Activated T-cell treated with anti-CD3 and anti-CD28 coated beads, Interleukin-2, amount 50 U/mL, for 24 hours (primary cell): ENCODE data around the gene ST7L.
"Not testable (repeated sequence)": the region's sequence is repeated elsewhere in the genome, so short reads cannot be mapped to it uniquely, and the experiment has no call there.

Experiments
- DNase-seq: peaks from one replicate; pipeline ENCODE4 v3.0.0-alpha.2; 2020
- H3K27ac Mint-ChIP-seq: 2 replicates; pipeline ENCODE4 v1.8.0; 2020; ENCODE audit warnings: mild to moderate bottlenecking, mixed read lengths
- H3K27me3 Mint-ChIP-seq: 2 replicates; pipeline ENCODE4 v1.8.0; 2020; ENCODE audit warnings: mixed read lengths
- H3K36me3 Mint-ChIP-seq: 2 replicates; pipeline ENCODE4 v1.8.0; 2020; ENCODE audit warnings: low read depth, mixed read lengths
- H3K4me1 Mint-ChIP-seq: 2 replicates; pipeline ENCODE4 v1.8.0; 2020; ENCODE audit warnings: low read depth, mixed read lengths
- H3K4me3 Mint-ChIP-seq: 2 replicates; pipeline ENCODE4 v1.8.0; 2020; ENCODE audit warnings: mild to moderate bottlenecking, moderate library complexity, mixed read lengths
- H3K9me3 Mint-ChIP-seq: 2 replicates; pipeline ENCODE4 v1.8.0; 2020; ENCODE audit warnings: mixed read lengths

Gene ST7L

DNA sequence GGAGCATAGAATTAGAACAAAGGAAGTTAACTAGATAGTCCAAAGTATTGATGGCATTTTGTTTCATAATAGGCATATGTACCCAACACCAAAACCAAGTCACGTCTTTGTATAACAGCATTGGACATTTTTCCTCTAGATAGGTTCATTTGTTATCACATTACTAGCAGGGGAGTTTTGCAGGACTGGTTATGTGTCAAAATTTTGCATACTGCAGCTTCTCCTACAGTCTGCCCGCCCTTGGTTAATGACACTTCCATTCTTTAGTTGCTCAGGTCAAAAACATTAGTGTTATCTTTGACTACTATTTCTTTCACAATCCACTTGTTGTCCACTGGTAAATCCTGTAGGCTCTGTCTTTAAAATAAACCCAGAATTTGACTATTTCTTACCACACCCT lies 9.6 kb upstream of the ST7L start:
- Mint-ChIP-seq H3K4me3 (no peak overlapping the region), H3K27ac (peak overlapping the region; percentile 33), H3K36me3 (peaks cover 92% of the 10 kb centered on the region), H3K27me3 (no peaks in the 10 kb centered on the region), H3K9me3 (no peaks in the 10 kb centered on the region), H3K4me1 (peaks cover 87% of the 10 kb centered on the region)
- DNase-seq, result no peak

DNA sequence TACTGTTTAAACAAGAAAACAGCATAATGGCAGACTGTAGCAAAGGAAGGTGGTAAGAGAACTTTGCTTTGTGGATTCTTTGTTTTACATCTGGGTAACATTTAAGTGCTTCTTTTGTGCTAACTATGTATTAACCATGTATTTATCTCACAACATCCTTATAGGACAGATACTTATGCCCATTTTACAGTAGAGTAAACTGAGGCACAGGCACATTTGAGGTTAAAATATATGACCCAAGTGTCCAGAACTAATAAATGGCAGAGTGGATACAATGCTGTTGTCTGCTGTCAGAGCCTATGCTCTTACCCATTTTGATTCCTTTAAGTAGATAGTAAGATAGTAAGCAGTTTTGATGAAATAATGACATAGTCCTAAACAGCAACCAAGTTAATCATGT lies 7.9 kb upstream of the ST7L start:
- Mint-ChIP-seq H3K4me1 (peaks cover 86% of the 10 kb centered on the region), H3K4me3 (no peak overlapping the region), H3K36me3 (peaks cover 92% of the 10 kb centered on the region), H3K27me3 (no peaks in the 10 kb centered on the region), H3K9me3 (no peaks in the 10 kb centered on the region), H3K27ac (peak overlapping the region; percentile 91)
- no peak for DNase-seq

DNA sequence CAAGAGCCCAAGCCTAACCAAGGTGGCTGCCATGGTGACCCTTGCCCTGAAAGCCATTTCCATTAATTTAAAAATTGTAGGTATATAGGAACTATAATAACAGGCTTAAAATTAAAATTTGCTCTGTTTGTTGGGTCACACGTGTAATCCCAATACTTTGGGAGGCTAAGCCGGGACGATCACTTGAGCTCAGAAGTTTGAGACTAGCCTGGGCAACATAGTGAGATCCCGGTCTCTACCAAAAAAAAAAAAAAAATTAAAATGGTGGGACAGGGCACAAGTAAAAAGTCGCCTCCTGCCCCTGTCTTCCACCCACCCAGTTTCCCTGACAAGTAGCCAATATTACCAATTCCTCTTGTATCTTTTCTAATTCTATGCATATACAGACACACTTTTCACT lies 7.3 kb upstream of the ST7L start:
- Mint-ChIP-seq H3K4me3 (no peak overlapping the region), H3K27me3 (no peaks in the 10 kb centered on the region), H3K9me3 (no peaks in the 10 kb centered on the region), H3K4me1 (peaks cover 79% of the 10 kb centered on the region), H3K36me3 (peaks cover 90% of the 10 kb centered on the region), H3K27ac (peak overlapping the region; percentile 91)
- no peak for DNase-seq

GRCh38 chr1:112625696-112626095 lies 6.8 kb upstream of the ST7L start:
- peak overlapping the region; percentile 91 for H3K27ac Mint-ChIP-seq

DNA sequence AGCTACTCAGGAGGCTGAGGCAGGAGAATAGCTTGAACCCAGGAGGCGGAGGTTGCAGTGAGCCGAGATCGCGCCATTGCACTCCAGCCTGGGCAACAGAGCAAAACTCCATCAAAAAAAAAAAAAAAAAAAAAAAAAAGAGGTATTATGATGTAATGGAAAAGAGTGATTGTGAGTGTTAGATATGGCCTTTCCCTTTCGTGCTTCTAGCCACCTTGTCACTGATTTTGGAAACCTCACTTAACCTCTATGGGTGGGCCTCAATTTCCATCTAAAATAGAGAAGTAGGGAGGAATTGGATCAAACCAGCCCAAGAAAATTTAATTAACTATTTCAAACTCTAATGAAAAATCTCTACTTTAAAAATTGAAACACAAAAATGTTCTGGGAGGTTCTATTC lies 5.6 kb upstream of the ST7L start:
- DNase-seq, H3K9me3 Mint-ChIP-seq, H3K27me3 Mint-ChIP-seq: not testable (repeated sequence)
- peak overlapping the region; percentile 91 for H3K27ac Mint-ChIP-seq
- H3K4me1 Mint-ChIP-seq, result peaks cover 72% of the 10 kb centered on the region
- H3K36me3 Mint-ChIP-seq, result peaks cover 91% of the 10 kb centered on the region
- H3K4me3 Mint-ChIP-seq, result peak overlapping the region; percentile 53

More at GRCh38 chr1:112625696-112626095, 6.8 kb upstream of the ST7L start:
- Mint-ChIP-seq H3K27me3 (no peaks in the 10 kb centered on the region), H3K4me1 (peaks cover 77% of the 10 kb centered on the region), H3K36me3 (peaks cover 90% of the 10 kb centered on the region), H3K9me3 (no peaks in the 10 kb centered on the region), H3K4me3 (peak overlapping the region; percentile 1)
- no peak for DNase-seq

GRCh38 chr1:112620377-112620695 lies 1.4 kb upstream of the ST7L start:
- peak overlapping the region; percentile 99 for H3K27ac Mint-ChIP-seq
- H3K27me3 Mint-ChIP-seq, result no peaks in the 10 kb centered on the region
- no peak for DNase-seq
- H3K36me3 Mint-ChIP-seq, result peaks cover 74% of the 10 kb centered on the region
- no peaks in the 10 kb centered on the region for H3K9me3 Mint-ChIP-seq
- H3K4me3 Mint-ChIP-seq, result peak overlapping the region; percentile 99
- H3K4me1 Mint-ChIP-seq, result peaks cover 44% of the 10 kb centered on the region

DNA sequence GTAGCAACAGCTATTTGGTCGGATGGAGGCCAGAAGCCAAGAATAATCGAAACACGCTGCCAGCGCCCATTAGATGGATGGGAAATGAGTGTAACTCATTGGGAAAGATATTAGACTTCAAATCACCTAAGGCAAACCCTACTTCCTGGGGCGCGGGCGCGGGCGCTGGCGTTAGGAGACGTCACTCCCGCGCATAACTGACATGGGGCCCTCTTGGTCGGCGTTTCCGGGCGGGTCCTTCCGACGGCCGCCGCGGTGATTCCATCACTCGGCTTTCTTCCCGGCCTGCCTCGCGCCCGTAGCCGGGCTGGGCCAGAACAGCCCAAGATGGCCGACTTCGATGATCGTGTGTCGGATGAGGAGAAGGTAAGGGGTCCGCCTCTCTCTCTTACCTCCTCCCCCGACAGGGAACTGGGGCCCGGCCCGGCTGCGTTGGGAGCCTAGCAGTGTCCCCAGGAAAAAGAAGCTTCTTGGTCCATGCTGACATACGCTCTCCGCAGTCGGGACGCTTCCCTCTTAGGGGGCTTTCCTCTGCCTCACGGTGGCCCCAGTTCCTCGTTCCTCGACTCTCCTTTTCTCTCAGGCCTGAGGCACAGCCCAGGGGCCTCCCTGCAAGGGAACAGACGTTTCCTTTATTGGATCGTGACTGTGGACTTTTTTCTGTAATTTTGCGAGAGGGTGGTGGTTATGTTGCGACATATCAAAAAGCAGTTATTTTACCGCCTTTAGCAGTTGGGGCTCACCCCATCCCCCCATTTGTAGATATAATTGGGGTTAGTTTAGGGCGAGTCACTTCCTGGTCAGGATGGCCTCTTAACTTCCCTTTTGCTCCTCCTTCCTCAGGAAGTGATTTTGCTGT lies 806 bp upstream of the ST7L start, which contains the start of gene CAPZA1:
CAPZA1 (plus strand) TSS at position 315 of the 859 bp plus-strand sequence; CDS start at position 328, 13 bp downstream.
- peak; percentile 91 for DNase-seq
- Mint-ChIP-seq H3K36me3 (peaks cover 71% of the 10 kb centered on the region), H3K27me3 (no peaks in the 10 kb centered on the region), H3K4me3 (peak within 1 kb of the TSS; percentile 99), H3K27ac (peak within 1 kb of the TSS; percentile 99), H3K4me1 (peaks cover 38% of the 10 kb centered on the region), H3K9me3 (no peaks in the 10 kb centered on the region)

- Mint-ChIP-seq H3K9me3 (no peaks in the 10 kb centered on the region), H3K36me3 (peaks cover 72% of the 10 kb centered on the region), H3K4me1 (peaks cover 30% of the 10 kb centered on the region), H3K27ac (peak overlapping the region; percentile 99), H3K4me3 (peak overlapping the region; percentile 99), H3K27me3 (no peaks in the 10 kb centered on the region)
- no peak for DNase-seq
These were observed 724 bp downstream of the ST7L start for GRCh38 chr1:112618114-112618720.

GRCh38 chr1:112614460-112615065 lies 4.4 kb downstream of the ST7L start:
- no peak for DNase-seq
- Mint-ChIP-seq H3K4me1 (peaks cover 14% of the 10 kb centered on the region), H3K9me3 (no peaks in the 10 kb centered on the region), H3K27me3 (no peaks in the 10 kb centered on the region), H3K27ac (no peak overlapping the region), H3K36me3 (peaks cover 70% of the 10 kb centered on the region), H3K4me3 (no peak overlapping the region)

DNA sequence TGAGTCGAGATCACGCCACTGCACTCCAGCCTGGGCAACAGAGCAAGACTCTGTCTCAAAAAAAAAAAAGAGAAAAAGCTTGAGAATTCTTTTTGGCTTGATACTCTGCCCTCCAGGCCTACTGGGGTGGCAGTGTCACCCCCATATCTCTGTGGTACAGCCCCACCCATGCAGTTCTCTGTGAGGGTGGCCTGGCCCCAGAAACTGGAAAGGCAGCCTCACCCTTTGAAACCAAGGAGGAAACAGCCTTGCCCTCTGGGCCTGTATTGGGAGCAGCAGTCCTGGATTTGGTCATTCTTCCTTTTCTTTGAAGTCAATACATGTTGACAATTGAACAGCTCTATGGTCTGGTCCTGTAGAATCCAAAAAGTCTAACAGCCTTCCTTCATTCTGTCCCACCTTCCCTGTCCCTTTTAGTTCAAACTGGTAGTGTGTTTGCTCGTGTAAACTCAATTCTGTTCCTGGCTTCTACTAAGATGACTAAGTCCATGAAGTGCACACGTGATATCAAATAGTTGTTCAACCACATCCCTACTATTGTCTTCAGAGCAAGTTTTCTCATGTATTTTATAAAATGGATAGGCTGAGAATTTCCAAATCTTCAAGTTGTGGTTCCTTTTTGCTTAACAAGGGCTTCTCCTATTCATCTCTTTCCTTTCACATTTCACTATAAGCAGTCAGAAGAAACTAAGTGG lies 13.2 kb downstream of the ST7L start:
- DNase-seq, result no peak
- peaks cover 81% of the 10 kb centered on the region for H3K36me3 Mint-ChIP-seq
- no peaks in the 10 kb centered on the region for H3K9me3 Mint-ChIP-seq
- peaks cover 8% of the 10 kb centered on the region for H3K4me1 Mint-ChIP-seq
- H3K4me3 Mint-ChIP-seq, result no peak overlapping the region
- no peaks in the 10 kb centered on the region for H3K27me3 Mint-ChIP-seq
- H3K27ac Mint-ChIP-seq, result peak overlapping the region; percentile 31

DNA sequence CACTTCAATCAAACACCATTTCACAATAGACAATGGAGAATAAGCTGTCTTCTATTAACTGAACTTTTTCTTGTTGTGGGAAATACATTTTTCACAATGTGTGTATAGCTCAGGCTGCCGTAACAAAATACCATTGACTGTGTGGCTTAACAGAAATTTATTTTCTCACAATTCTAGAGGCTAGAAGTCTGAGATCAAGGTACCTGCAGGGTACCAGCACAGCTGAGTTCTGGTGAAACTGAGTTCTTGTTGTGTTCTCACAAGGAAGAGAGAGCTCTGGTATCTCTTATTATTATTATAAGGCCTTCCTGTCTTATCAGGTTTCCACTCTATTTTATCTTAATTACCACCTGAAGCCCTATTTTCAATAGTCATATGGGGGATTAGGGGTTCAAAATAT lies 15.4 kb downstream of the ST7L start:
- H3K27me3 Mint-ChIP-seq, result no peaks in the 10 kb centered on the region
- H3K4me1 Mint-ChIP-seq, result peaks cover 7% of the 10 kb centered on the region
- no peak overlapping the region for H3K4me3 Mint-ChIP-seq
- H3K36me3 Mint-ChIP-seq, result peaks cover 70% of the 10 kb centered on the region
- no peak for DNase-seq
- no peaks in the 10 kb centered on the region for H3K9me3 Mint-ChIP-seq
- no peak overlapping the region for H3K27ac Mint-ChIP-seq

GRCh38 chr1:112603012-112603411 lies 15.9 kb downstream of the ST7L start:
- Mint-ChIP-seq H3K36me3 (peaks cover 67% of the 10 kb centered on the region), H3K4me1 (peaks cover 7% of the 10 kb centered on the region), H3K9me3 (no peaks in the 10 kb centered on the region), H3K4me3 (no peak overlapping the region), H3K27ac (no peak overlapping the region), H3K27me3 (no peaks in the 10 kb centered on the region)
- DNase-seq, result no peak

GRCh38 chr1:112599477-112599876 lies 19.5 kb downstream of the ST7L start:
- peaks cover 55% of the 10 kb centered on the region for H3K36me3 Mint-ChIP-seq
- H3K27me3 Mint-ChIP-seq, result no peaks in the 10 kb centered on the region
- no peak overlapping the region for H3K4me3 Mint-ChIP-seq
- no peak for DNase-seq
- H3K9me3 Mint-ChIP-seq, result no peaks in the 10 kb centered on the region
- H3K27ac Mint-ChIP-seq, result no peak overlapping the region
- no peaks in the 10 kb centered on the region for H3K4me1 Mint-ChIP-seq

- H3K27me3 Mint-ChIP-seq, result no peaks in the 10 kb centered on the region
- H3K27ac Mint-ChIP-seq, result no peak overlapping the region
- H3K9me3 Mint-ChIP-seq, result peaks cover 2% of the 10 kb centered on the region
- H3K4me3 Mint-ChIP-seq, result no peak overlapping the region
- H3K4me1 Mint-ChIP-seq, result no peaks in the 10 kb centered on the region
- DNase-seq, result no peak
- peaks cover 55% of the 10 kb centered on the region for H3K36me3 Mint-ChIP-seq
These were observed 24.6 kb downstream of the ST7L start for GRCh38 chr1:112594208-112594876.
